Ovary (tissue), 9 donors: Measurements from ENCODE around the gene CMC4. TPM values are rescaled to one million over a fixed set of nuclear protein-coding genes. Genes with fewer than 3 reads are reported as not detected.

Experiments
- DNase-seq, 5 donors: peaks; one replicate each; pipeline ENCODE4 v3.0.0-alpha.2; 2019 to 2020
- H3K27ac ChIP-seq, 2 donors: fragments of 200-600 bp; one replicate each; pipeline versions ENCODE4 v1.5.1 to v1.8.0; 2019 to 2022
- H3K27me3 ChIP-seq: fragments of 200-600 bp; one replicate; pipeline ENCODE4 v1.8.0; 2022
- H3K36me3 ChIP-seq: fragments of 200-600 bp; sonication (generic); one replicate; pipeline ENCODE4 v1.5.1; 2019
- H3K4me1 ChIP-seq: one replicate; pipeline ENCODE4 v1.8.1; 2013; ENCODE audit warnings: mild to moderate bottlenecking, moderate library complexity; ENCODE audit not compliant: insufficient read depth
- H3K4me3 ChIP-seq: fragments of 200-600 bp; sonication (generic); one replicate; pipeline ENCODE4 v1.5.1; 2017
- H3K9me3 ChIP-seq, 2 donors: fragments of 200-600 bp in 1 of 2; sonication (generic) in 1 of 2; one replicate each; pipeline versions ENCODE4 v1.5.1 to v1.8.1; 2013 to 2019; ENCODE audit warnings: mild to moderate bottlenecking in 1 of 2, moderate library complexity in 1 of 2
- CTCF ChIP-seq, 3 donors: fragments of 450-650 bp in 2 of 3; fragments of 200-600 bp in 1 of 3; IDR thresholded peaks; one replicate each; pipeline versions ENCODE4 v1.5.1 to v1.8.0; 2016 to 2022; ENCODE audit warnings: antibody characterized with exemption in 3 of 3, mild to moderate bottlenecking in 1 of 3
- EP300 ChIP-seq: sonication (generic); formaldehyde crosslinking; IDR thresholded peaks from one replicate; pipeline ENCODE4 v1.6.1; 2017; ENCODE audit warnings: antibody characterized with exemption
- POLR2A ChIP-seq: fragments of 450-650 bp; IDR thresholded peaks from one replicate; pipeline ENCODE4 v1.6.1; 2017; ENCODE audit warnings: antibody characterized with exemption, mild to moderate bottlenecking, moderate library complexity
- WGBS, 3 donors: extraction: QIAGEN DNeasy Blood & Tissue Kit in 1 of 3; methylation state at CpG; one replicate each; pipeline versions ENCODE4 v1.1.5 to v1.1.7; 2013 to 2017; 5-methylcytosine and 5-hydroxymethylcytosine counted together
- intact Hi-C, 4 donors: fragments of 100-400 bp; cut with DNase I; formaldehyde crosslinking; loops; one replicate each; pipeline versions ENCODE4 v1.11.0 to v1.15.1; 2022 to 2023
- polyA plus RNA-seq, 2 donors: library from polyadenylated mRNA; stranded (reverse); fragments of 200-250 nt in 1 of 2; fragments of 350-450 nt in 1 of 2; fragmentation: Illumina TruSeq in 1 of 2; extraction: RNeasy Lipid Tissue Mini Kit (QIAGEN cat#74804) in 1 of 2; gene quantifications; one replicate each; pipeline ENCODE4 v1.2.3, GENCODE V29; 2013 to 2014
- total RNA-seq, 7 donors: library from RNA; depleted of rRNA in 2 of 7; stranded (reverse); fragments of >200 nt in 2 of 7; fragmentation: NEBNext Ultra II Directional in 3 of 7; extraction: Animal tissue kit (Norgen Biotek cat#: 25700) in 3 of 7; gene quantifications; one replicate each; pipeline versions ENCODE4 v1.1.0 to v1.2.4, GENCODE V29; 2016 to 2023
- donor health status: DM: no; HTN: no; CAD: no; lungs with moderate emphysema.
- donor health status: DM: no; HTN: no; CAD: no.
- donor health status: Bipolar disorder and iron deficiency.
- donor health status: DM: yes; HTN: yes; CAD: no.
- donor health status: DM: no; HTN: no; CAD: no.
- donor health status: DM: yes; HTN: yes; CAD: no.

CMC4 gene
- total and polyA plus RNA-seq, 9 donors: 5.2 to 34.1 (median 9.3) TPM

- H3K27me3 ChIP-seq: no peaks in the 10 kb centered on the region
- H3K9me3 ChIP-seq: no peaks in the 10 kb centered on the region
- intact Hi-C loops: no loop called here
- no peaks in the 10 kb centered on the region for H3K4me1 ChIP-seq
- 72 to 74% (median 74%) methylated on average over 24 of the region's 24 CpGs for WGBS, 3 donors
- peak in 2 of 5 donors; percentile 29 to 46 for DNase-seq
- H3K27ac ChIP-seq: no peak overlapping the region
- no peak overlapping the region for H3K4me3 ChIP-seq
- TF ChIP-seq POLR2A (no peak), CTCF (IDR thresholded peaks at IDR 0.05) (peak in 2 of 3 donors; percentile 15 to 24), EP300 (no peak)
- no peaks in the 10 kb centered on the region for H3K36me3 ChIP-seq
These were observed 15.4 kb upstream of the CMC4 start for GRCh38 chrX:155086202-155086840.

- TF ChIP-seq CTCF (IDR thresholded peaks at IDR 0.05): no peak
- TF ChIP-seq EP300: no peak
- no peak for TF ChIP-seq POLR2A
- Histone ChIP-seq H3K9me3 (no peaks in the 10 kb centered on the region), H3K27ac (peak overlapping the region in 1 of 2 donors; percentile 69), H3K27me3 (no peaks in the 10 kb centered on the region), H3K36me3 (no peaks in the 10 kb centered on the region), H3K4me1 (no peaks in the 10 kb centered on the region), H3K4me3 (peak overlapping the region; percentile 45)
- peak in 1 of 5 donors; percentile 32 for DNase-seq
- intact Hi-C loops: no loop called here
- 39 to 53% (median 41%) methylated on average over 25 of the region's 25 CpGs for WGBS, 3 donors
These were observed 851 bp upstream of the CMC4 start for GRCh38 chrX:155071694-155072280.

GRCh38 chrX:155070663-155070974, 317 bp downstream of the CMC4 start:
- DNase-seq: no peak
- no peaks in the 10 kb centered on the region for H3K27me3 ChIP-seq
- no peaks in the 10 kb centered on the region for H3K4me1 ChIP-seq
- TF ChIP-seq EP300 (no peak), CTCF (IDR thresholded peaks at IDR 0.05) (no peak), POLR2A (no peak)
- intact Hi-C loops: no loop called here
- no peaks in the 10 kb centered on the region for H3K9me3 ChIP-seq
- H3K4me3 ChIP-seq: peak overlapping the region; percentile 45
- no peaks in the 10 kb centered on the region for H3K36me3 ChIP-seq
- H3K27ac ChIP-seq: peak overlapping the region in 1 of 2 donors; percentile 63
- 33 to 50% (median 45%) methylated on average over 16 of the region's 16 CpGs for WGBS, 3 donors

GRCh38 chrX:155070038-155070437, 898 bp downstream of the CMC4 start:
- DNase-seq: no peak
- 33 to 43% (median 34%) methylated on average over 12 of the region's 12 CpGs for WGBS, 3 donors
- Histone ChIP-seq H3K27ac (no peak overlapping the region), H3K27me3 (no peaks in the 10 kb centered on the region), H3K4me1 (no peaks in the 10 kb centered on the region), H3K36me3 (no peaks in the 10 kb centered on the region), H3K9me3 (no peaks in the 10 kb centered on the region), H3K4me3 (peak overlapping the region; percentile 45)
- intact Hi-C loops: no loop called here
- TF ChIP-seq CTCF (IDR thresholded peaks at IDR 0.05): no peak
- no peak for TF ChIP-seq POLR2A
- TF ChIP-seq EP300: no peak
